HepG2 (cell line): Measurements from ENCODE around the gene EEF1E1. TPM values are rescaled to one million over a fixed set of nuclear protein-coding genes. Genes with fewer than 3 reads are reported as not detected.
A peak's percentile ranks its signal among the peaks of the same experiment; 100 is the strongest.

Experiments used
- CC2D1A ChIP-seq: sonication (generic); formaldehyde crosslinking; IDR thresholded peaks from 2 replicates; pipeline ENCODE4 v1.8.1; 2023; ENCODE audit warnings: mild to moderate bottlenecking, missing genetic modification reagents
- DZIP1 ChIP-seq: sonication (generic); formaldehyde crosslinking; IDR thresholded peaks from 2 replicates; pipeline ENCODE4 v1.5.0; 2020; ENCODE audit warnings: mild to moderate bottlenecking, missing genetic modification reagents
- GABPA ChIP-seq, 2 experiments: IDR thresholded peaks; 2 replicates each; pipeline ENCODE4 v1.6.1; 2011 to 2016; ENCODE audit warnings: low read depth in 2 of 2, low read length in 1 of 2, missing biosample characterization in 1 of 2, missing genetic modification characterization in 1 of 2
- HCFC1 ChIP-seq: fragments of 150-350 bp; IDR thresholded peaks from 2 replicates; pipeline ENCODE4 v1.6.1; 2014; ENCODE audit warnings: low read depth, low read length
- MLXIP ChIP-seq: sonication (generic); formaldehyde crosslinking; IDR thresholded peaks from 2 replicates; pipeline ENCODE4 v1.9.0; 2021; ENCODE audit warnings: missing genetic modification reagents, borderline replicate concordance
- MYNN ChIP-seq: sonication (generic); formaldehyde crosslinking; IDR thresholded peaks from 2 replicates; pipeline ENCODE4 v1.4.0; 2020; ENCODE audit warnings: mild to moderate bottlenecking, low read depth, missing genetic modification reagents
- SP5 ChIP-seq: IDR thresholded peaks from 2 replicates; pipeline ENCODE4 v1.6.1; 2016; ENCODE audit warnings: low read depth, borderline replicate concordance
- TEAD3 ChIP-seq: optimal IDR thresholded peaks from 2 replicates; pipeline ENCODE3; 2016; ENCODE audit warnings: borderline replicate concordance
- ZNF484 ChIP-seq: sonication (generic); formaldehyde crosslinking; IDR thresholded peaks from 2 replicates; pipeline ENCODE4 v1.5.1; 2020; ENCODE audit warnings: mild to moderate bottlenecking, low read depth, missing genetic modification reagents, borderline replicate concordance
- ZNF598 ChIP-seq: sonication (generic); formaldehyde crosslinking; IDR thresholded peaks from 2 replicates; pipeline ENCODE4 v1.5.1; 2020; ENCODE audit warnings: mild to moderate bottlenecking, missing genetic modification reagents, borderline replicate concordance
- polyA plus RNA-seq, 8 experiments: library from polyadenylated mRNA; depleted of rRNA in 3 of 8; stranded (reverse) in 7 of 8; unstranded in 1 of 8; fragments of >200 nt; fragmentation: Illumina TruSeq in 4 of 8; extraction: Trizol in 4 of 8; gene quantifications; 2 replicates each; pipeline versions ENCODE4 v1.2.1 to v1.2.3, GENCODE V29; 2011 to 2016; ENCODE audit warnings: low read depth in 4 of 8, missing spikeins in 1 of 8, mixed read lengths in 1 of 8; ENCODE audit not compliant: insufficient read depth in 1 of 8
- total RNA-seq, 5 experiments: library from RNA; depleted of rRNA; stranded (reverse); fragments of >200 nt; fragmentation: Illumina TruSeq; extraction: Trizol; gene quantifications; 2 replicates each; pipeline ENCODE4 v1.2.3, GENCODE V29; 2016; ENCODE audit warnings: low read depth in 1 of 5
- TF ChIP-seq, protein P1 (sequence below): sonication (generic); formaldehyde crosslinking; IDR thresholded peaks from 2 replicates; pipeline ENCODE4 v1.4.0; 2020; ENCODE audit warnings: missing genetic modification reagents
- TF ChIP-seq, protein P2 (sequence below): sonication (generic); formaldehyde crosslinking; conservative IDR thresholded peaks from 2 replicates; pipeline ENCODE4 v1.8.0; 2022; ENCODE audit warnings: mild to moderate bottlenecking, moderate library complexity, missing genetic modification reagents

EEF1E1 gene
- total and polyA plus RNA-seq, 2 of the 13 experiments (the other 11 are each of a cell fraction or from before 2014, with no cell fraction given) = 128 to 188 TPM

- no peak for TF ChIP-seq MLXIP
- TF ChIP-seq GABPA (IDR thresholded peaks at IDR 0.05; ENCODE audit: low read depth, low read length) = no peak
- TF ChIP-seq GABPA (CRISPR knock-in tag; IDR thresholded peaks at IDR 0.05; ENCODE audit: low read depth) = peak; percentile 37; the same call in 1 of the 2 replicates
- peak; percentile 44; the same call in 1 of the 2 replicates for TF ChIP-seq HCFC1
- peak; percentile 36; the same call in 1 of the 2 replicates for TF ChIP-seq SP5 (CRISPR knock-in tag)
- TF ChIP-seq CC2D1A = no peak
- TF ChIP-seq, protein P1, sequence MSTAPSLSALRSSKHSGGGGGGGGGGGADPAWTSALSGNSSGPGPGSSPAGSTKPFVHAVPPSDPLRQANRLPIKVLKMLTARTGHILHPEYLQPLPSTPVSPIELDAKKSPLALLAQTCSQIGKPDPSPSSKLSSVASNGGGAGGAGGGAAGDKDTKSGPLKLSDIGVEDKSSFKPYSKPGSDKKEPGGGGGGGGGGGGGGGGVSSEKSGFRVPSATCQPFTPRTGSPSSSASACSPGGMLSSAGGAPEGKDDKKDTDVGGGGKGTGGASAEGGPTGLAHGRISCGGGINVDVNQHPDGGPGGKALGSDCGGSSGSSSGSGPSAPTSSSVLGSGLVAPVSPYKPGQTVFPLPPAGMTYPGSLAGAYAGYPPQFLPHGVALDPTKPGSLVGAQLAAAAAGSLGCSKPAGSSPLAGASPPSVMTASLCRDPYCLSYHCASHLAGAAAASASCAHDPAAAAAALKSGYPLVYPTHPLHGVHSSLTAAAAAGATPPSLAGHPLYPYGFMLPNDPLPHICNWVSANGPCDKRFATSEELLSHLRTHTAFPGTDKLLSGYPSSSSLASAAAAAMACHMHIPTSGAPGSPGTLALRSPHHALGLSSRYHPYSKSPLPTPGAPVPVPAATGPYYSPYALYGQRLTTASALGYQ (CRISPR knock-in tag) = no peak
- TF ChIP-seq DZIP1 (CRISPR knock-in tag) = no peak
- TF ChIP-seq, protein P2, sequence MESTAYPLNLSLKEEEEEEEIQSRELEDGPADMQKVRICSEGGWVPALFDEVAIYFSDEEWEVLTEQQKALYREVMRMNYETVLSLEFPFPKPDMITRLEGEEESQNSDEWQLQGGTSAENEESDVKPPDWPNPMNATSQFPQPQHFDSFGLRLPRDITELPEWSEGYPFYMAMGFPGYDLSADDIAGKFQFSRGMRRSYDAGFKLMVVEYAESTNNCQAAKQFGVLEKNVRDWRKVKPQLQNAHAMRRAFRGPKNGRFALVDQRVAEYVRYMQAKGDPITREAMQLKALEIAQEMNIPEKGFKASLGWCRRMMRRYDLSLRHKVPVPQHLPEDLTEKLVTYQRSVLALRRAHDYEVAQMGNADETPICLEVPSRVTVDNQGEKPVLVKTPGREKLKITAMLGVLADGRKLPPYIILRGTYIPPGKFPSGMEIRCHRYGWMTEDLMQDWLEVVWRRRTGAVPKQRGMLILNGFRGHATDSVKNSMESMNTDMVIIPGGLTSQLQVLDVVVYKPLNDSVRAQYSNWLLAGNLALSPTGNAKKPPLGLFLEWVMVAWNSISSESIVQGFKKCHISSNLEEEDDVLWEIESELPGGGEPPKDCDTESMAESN = peak; percentile 55; the same call in 1 of the 2 replicates
- TF ChIP-seq ZNF598 (CRISPR knock-in tag) = peak; percentile 45; the same call in 1 of the 2 replicates
- TF ChIP-seq ZNF484 = no peak
- TF ChIP-seq TEAD3 (CRISPR knock-in tag) = peak; percentile 47
- TF ChIP-seq MYNN (CRISPR knock-in tag) = no peak; the same call in 1 of the 2 replicates
These were observed at the start of gene EEF1E1 (continued) for GRCh38 chr6:8102122-8102958.
